ACHN (cell line): Measurements from ENCODE around the gene RABL6.
"Not testable (repeated sequence)": the region's sequence is repeated elsewhere in the genome, so short reads cannot be mapped to it uniquely, and the experiment has no call there.

Experiments used
- DNase-seq: peaks from one replicate; pipeline ENCODE4 v3.0.0-alpha.2; 2015
- in situ Hi-C: cut with HindIII; loops from 2 replicates; pipeline ENCODE4 v1.10.0; 2017; ENCODE audit warnings: low sequenced_read_pairs, low pct_ligation_motif_present, low pct_unique_long_range_greater_than_20kb

Gene RABL6

DNA sequence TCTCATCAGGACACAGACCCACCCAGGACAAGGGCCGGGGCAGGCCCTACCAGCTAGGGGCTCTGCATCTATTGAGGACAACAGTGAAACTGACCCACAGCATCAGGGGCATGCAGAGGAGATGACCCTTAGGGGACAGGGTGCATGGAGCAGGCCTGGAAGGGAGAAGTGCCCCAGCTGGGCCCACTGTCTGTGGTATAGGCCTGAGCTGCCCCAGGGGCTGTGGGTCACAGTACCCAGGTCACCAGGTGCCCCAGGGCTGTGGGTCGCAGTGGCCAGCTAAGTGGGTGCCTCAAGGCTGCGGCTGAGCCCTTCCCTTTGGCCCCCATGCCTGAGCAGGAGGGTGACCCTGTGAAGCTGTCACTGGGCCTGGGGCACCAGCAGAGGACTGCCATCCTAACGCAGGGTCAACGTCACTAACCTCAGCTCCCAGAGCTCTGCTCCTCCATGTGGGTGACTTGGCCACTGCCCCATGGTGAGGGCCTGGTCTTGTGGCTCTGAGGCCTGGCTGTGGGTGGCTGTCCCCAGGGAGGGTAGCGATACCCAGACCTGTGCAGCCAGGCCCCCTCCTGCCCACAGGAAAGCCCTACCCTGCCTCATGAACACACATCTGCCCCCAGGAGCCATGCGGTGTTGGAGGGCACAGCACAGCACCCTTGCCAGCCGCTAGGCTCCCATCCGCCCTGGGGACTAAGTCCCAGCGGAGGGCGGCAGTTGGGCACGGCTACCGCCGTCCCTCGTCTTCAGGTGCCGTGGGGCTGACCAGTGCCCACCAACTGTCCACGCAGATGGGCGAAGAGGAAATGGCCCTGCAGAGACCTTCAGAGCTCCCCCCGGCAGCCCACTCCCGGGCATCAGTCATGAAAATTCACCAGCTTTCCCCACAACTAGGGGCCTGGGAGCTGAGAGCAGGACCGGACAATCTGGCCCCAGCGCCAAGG, 53.5 kb downstream of the RABL6 start:
- in situ Hi-C loops = no loop called here

DNA sequence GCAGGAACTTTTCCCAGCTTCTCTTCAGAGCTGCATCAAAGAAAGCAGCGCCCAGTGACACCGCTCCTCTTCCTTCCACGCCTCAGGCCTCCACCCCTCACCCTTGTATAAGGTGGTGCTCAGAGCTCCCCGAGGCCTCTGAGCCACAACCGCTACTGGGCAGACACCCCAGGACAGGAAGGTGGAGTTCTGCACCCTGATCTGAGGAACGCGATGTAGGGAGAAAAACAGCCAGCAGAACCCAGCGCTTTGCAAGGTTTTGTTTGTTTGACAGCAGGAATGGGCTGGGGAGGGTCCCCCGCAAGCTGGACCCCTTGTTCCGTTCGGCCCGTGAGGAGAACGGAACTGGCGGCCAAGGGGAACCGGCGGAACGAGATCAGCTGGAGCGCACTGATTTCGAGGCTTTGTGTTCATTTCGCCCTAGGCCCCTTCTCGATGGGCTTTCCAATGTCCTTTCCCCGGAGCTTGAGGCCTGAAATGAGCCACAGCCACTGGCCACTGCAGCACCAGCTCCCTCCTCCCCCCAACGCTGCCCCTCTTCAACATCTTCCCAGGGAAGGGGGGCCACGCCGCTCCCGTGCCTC, 54.2 kb downstream of the RABL6 start:
- in situ Hi-C loops = no loop called here
- no peak for DNase-seq

More for the DNA sequence above, 53.5 kb downstream of the RABL6 start:
- no peak for DNase-seq

GRCh38 chr9:136862849-136863622, 55.3 kb downstream of the RABL6 start:
- DNase-seq = no peak
- in situ Hi-C loops = no loop called here

DNA sequence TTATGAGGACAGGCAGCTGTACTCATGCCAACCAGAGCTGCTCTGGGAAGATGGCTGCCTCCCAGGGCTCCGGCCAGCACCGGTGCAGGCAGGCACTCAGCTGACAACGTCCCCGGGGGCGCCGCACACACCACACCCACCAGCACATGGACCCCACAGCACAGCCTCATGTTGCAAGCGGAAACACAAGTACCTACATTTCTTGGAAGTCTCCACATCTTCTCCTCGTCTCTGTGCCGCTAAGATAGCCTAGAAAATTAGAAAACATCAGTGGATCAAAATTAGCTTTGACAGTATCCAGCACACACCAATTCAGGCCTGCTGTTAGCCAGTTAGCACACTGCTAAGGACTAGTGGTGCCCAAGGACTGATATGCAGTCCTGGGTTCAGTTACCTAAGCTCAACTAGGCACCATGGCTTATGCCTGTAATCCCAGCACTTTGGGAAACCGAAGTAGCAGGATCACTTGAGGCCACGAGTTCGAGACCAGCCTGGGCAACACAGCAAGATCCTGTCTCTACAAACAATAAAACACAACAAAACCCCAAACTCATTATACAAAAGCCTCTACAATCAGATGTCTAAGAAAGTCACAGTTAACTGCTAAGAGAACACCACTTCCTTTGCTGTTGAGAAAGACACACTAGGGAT, 56.0 kb downstream of the RABL6 start:
- in situ Hi-C loops = no loop called here
- DNase-seq = no peak

GRCh38 chr9:136865041-136865767, 57.5 kb downstream of the RABL6 start:
- no peak for DNase-seq

GRCh38 chr9:136865768-136866103, 58.0 kb downstream of the RABL6 start:
- in situ Hi-C loops = no loop called here
- no peak for DNase-seq

More at GRCh38 chr9:136865041-136865767, 57.5 kb downstream of the RABL6 start:
- in situ Hi-C loops = no loop called here

DNA sequence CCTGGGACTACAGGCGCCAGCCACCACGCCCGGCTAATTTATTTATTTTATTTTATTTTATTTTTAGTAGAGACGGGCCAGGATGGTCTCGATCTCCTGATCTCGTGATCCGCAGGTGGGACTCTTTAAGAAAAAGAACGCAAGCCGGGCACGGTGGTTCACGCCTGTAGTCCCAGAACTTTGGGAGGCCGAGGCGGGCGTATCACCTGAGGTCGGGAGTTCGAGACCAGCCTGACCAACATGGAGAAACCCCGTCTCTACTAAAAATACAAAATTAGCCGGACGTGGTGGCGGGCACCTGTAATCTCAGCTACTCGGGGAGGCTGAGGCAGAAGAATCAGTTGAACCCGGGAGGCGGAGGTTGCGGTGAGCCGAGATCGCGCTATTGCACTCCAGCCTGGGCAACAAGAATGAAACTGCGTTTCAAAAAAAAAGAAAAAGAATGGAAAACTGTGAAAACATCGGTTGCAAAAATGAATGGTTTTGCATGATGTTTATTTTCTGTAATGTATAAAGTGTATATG, 59.2 kb downstream of the RABL6 start:
- DNase-seq, in situ Hi-C loops: not testable (repeated sequence)

- in situ Hi-C loops = no loop called here
- DNase-seq = no peak
Measured at GRCh38 chr9:136867480-136867879, 59.7 kb downstream of the RABL6 start.

DNA sequence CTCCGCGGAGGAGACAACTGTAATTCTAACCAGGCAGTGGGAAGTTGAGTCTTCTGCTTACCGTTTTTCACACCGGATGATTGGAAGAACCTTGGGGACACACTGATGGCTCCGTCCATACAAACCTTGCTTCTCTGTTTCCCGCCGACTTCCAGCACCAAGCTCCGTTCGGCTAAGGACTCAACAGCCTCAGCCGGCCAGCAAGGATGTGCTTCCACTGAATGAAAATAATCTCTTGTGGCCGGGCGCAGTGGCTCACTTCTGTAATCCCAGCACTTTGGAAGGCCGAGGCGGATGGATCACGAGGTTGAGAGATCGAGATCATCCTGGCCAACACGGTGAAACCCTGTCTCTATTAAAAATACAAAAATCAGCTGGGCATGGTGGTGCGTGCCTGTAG, 60.2 kb downstream of the RABL6 start:
- DNase-seq = no peak
- in situ Hi-C loops = no loop called here

DNA sequence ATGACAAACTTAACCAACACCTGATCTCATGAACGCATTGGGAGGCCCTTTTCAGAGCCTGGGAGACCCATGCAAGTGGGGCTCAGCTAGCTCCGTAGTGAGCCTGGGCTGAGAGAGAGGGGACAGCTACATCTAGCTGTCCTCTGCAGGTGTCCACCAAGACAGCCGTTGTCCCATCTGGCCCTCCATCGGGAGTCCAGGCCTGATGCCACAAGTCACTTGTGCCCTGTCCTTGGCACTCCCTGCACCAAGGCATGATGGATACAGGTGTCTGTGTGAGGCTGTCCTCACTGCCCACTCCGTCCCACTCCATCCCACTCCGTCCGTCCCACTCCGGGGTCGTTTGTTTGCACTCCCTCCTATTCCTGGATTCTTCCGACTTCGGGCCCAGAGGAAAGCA, 60.9 kb downstream of the RABL6 start:
- no peak for DNase-seq
- in situ Hi-C loops = no loop called here

DNA sequence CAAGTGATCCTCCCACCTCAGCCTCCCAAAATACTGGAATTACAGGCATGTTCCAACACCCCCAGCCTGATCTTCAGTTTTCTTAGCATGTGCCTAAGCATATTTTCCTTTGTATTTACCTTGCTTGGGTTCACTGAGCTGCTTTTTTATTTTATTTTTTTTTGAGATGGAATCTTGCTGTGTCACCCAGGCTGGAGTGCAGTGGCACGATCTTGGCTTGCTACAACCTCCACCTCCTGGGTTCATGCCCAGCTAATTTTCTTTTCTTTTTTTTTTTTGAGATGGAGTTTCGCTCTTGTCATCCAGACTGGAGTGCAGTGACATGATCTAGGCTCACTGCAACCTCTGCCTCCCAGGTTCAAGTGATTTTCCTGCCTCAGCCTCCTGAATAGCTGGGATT, 61.9 kb downstream of the RABL6 start:
- in situ Hi-C loops, DNase-seq: not testable (repeated sequence)

DNA sequence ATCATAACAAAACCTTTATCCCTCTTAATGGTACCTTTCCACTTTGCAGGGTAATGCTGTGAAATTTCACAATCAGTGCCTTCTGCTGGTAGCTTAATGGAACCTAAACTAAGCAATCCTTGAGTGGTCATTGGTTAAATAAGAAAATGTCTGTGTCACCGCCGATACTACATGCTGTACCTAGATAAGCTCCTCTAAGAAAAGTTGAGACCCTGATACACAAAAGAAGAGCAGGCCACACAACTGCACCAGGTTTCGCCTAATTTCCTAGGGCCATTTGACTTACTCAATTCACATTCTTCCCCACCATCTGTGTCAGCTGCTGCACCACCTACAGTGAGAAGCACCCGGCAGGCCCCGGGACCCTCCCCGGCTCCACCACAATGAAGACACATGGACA, 67.4 kb downstream of the RABL6 start:
- no peak for DNase-seq
- in situ Hi-C loops = no loop called here

GRCh38 chr9:136876476-136876875, 68.7 kb downstream of the RABL6 start:
- in situ Hi-C loops = no loop called here
- no peak for DNase-seq

DNA sequence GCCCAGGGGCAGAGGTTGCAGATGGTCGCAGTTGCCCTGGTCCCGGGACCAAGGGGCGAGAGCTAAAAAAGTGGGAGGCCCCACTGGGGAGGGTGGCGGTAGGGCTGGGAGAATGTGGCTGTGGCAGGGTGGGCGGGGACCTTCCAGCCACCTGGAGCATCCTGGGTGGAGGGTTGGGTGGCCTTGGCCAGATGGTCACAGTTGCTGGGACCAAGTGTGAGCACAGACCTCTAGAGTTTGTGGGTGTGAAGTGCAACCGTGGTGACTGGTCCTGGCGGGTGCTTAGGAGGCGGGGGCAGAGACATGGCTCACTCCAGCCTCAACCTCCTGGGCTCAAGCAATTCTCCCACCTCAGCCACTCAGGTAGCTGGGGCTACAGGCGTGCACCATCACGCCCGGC, 72.9 kb downstream of the RABL6 start:
- no peak for DNase-seq

DNA sequence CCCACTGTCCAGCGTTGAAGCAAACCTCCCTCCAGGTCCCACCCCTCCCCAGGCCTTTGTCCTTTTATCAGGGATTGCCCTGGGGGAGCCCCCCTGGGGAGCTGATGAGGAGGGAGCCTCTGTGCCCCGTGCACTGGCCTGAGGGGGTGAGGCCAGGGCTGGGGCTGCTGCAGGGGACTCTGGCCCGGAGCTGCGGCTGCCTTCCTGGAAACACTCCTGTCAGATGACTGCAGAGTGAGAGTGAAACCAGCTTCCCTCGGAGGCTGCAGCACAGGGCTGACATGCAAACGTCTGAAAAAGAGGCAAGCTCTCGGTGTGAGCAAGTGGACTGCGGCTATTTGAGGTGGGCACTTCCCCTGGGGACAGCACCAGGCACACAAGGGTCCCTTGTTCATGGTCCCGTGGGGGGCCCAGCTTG, 74.0 kb downstream of the RABL6 start:
- in situ Hi-C loops = no loop called here
- peak; percentile 36 for DNase-seq

More for the DNA sequence above, 72.9 kb downstream of the RABL6 start:
- in situ Hi-C loops = no loop called here

- in situ Hi-C loops = no loop called here
- peak; percentile 81 for DNase-seq
Measured at GRCh38 chr9:136882109-136882946, 74.6 kb downstream of the RABL6 start.

- DNase-seq, in situ Hi-C loops: not testable (repeated sequence)
Measured at GRCh38 chr9:136882947-136883283, 75.2 kb downstream of the RABL6 start.
